Measurements from ENCODE around the gene SDR9C7. TPM values are rescaled to one million over a fixed set of nuclear protein-coding genes. Genes with fewer than 3 reads are reported as not detected.

The SDR9C7 gene
- total and polyA plus RNA-seq, 2 experiments from 2014 or later, result not detected

Other genes starting within 250 kb of the SDR9C7 start
- gene PTGES3, start 246.1 kb downstream of the SDR9C7 start, total RNA-seq, result 128 and 142 TPM in 2 replicates
- gene PTGES3, start 246.1 kb downstream of the SDR9C7 start, polyA plus RNA-seq, result 154 and 156 TPM in 2 replicates
- 1,295 and 1,361 TPM in 2 replicates for gene NACA, start 209.1 kb downstream of the SDR9C7 start, total RNA-seq
- 631 and 655 TPM in 2 replicates for gene NACA, start 209.1 kb downstream of the SDR9C7 start, polyA plus RNA-seq
- gene PRIM1, start 182.1 kb downstream of the SDR9C7 start, total RNA-seq, result 6.8 and 14.0 TPM in 2 replicates
- gene PRIM1, start 182.1 kb downstream of the SDR9C7 start, polyA plus RNA-seq, result 5.9 and 6.5 TPM in 2 replicates
- gene HSD17B6, start 171.1 kb downstream of the SDR9C7 start, total RNA-seq, result 2.7 and 3.4 TPM in 2 replicates
- gene HSD17B6, start 171.1 kb downstream of the SDR9C7 start, polyA plus RNA-seq, result 1.1 and 3.0 TPM in 2 replicates
- 1.7 TPM in 2 replicates for gene RDH16, start 23.2 kb upstream of the SDR9C7 start, total RNA-seq
- gene RDH16, start 23.2 kb upstream of the SDR9C7 start, polyA plus RNA-seq, result 0.58 and 0.64 TPM in 2 replicates
- 6.4 and 6.5 TPM in 2 replicates for gene ZBTB39, start 72.1 kb upstream of the SDR9C7 start, total RNA-seq
- gene ZBTB39, start 72.1 kb upstream of the SDR9C7 start, polyA plus RNA-seq, result 1.8 and 2.0 TPM in 2 replicates
- 13.0 and 18.1 TPM in 2 replicates for gene TAC3, start 82.1 kb upstream of the SDR9C7 start, total RNA-seq
- gene TAC3, start 82.1 kb upstream of the SDR9C7 start, polyA plus RNA-seq, result 113 and 167 TPM in 2 replicates
- 28.3 and 29.2 TPM in 2 replicates for gene MYO1A, start 115.7 kb upstream of the SDR9C7 start, total RNA-seq
- 23.8 and 25.2 TPM in 2 replicates for gene MYO1A, start 115.7 kb upstream of the SDR9C7 start, polyA plus RNA-seq
- gene NEMP1, start 144.4 kb upstream of the SDR9C7 start, total RNA-seq, result 8.3 and 9.3 TPM in 2 replicates
- gene NEMP1, start 144.4 kb upstream of the SDR9C7 start, polyA plus RNA-seq, result 3.0 and 6.2 TPM in 2 replicates
- gene NAB2, start 154.7 kb upstream of the SDR9C7 start, total RNA-seq, result 21.9 and 24.8 TPM in 2 replicates
- 12.3 and 12.9 TPM in 2 replicates for gene NAB2, start 154.7 kb upstream of the SDR9C7 start, polyA plus RNA-seq
- gene STAT6, start 177.0 kb upstream of the SDR9C7 start, total RNA-seq, result 76.7 and 78.9 TPM in 2 replicates
- gene STAT6, start 177.0 kb upstream of the SDR9C7 start, polyA plus RNA-seq, result 80.0 and 101 TPM in 2 replicates
- gene LRP1, start 194.1 kb upstream of the SDR9C7 start, total RNA-seq, result 48.5 and 76.8 TPM in 2 replicates
- 47.8 and 57.6 TPM in 2 replicates for gene LRP1, start 194.1 kb upstream of the SDR9C7 start, polyA plus RNA-seq
- gene LRP1-AS, start 213.2 kb upstream of the SDR9C7 start, total RNA-seq, result not detected in 2 replicates
- 0.59 TPM in 1 of 2 replicates, not detected in the other for gene LRP1-AS, start 213.2 kb upstream of the SDR9C7 start, polyA plus RNA-seq

All from hepatocyte (in vitro differentiated cells).